Stomach smooth muscle (tissue), 2 donors: Measurements from ENCODE around the gene IGF1R.

Source experiments
- H3K27ac ChIP-seq: one replicate; pipeline ENCODE4 v1.7.0; 2013; ENCODE audit warnings: mild to moderate bottlenecking, low read length, inconsistent platforms
- H3K27me3 ChIP-seq, 2 donors: one replicate each; pipeline ENCODE4 v1.7.0; 2013; ENCODE audit warnings: low read length in 2 of 2; ENCODE audit not compliant: insufficient read depth in 2 of 2, control insufficient read depth in 1 of 2
- H3K36me3 ChIP-seq, 2 donors: one replicate each; pipeline ENCODE4 v1.7.0; 2013; ENCODE audit warnings: low read length in 2 of 2; ENCODE audit not compliant: control insufficient read depth in 2 of 2, insufficient read depth in 2 of 2
- H3K4me1 ChIP-seq: one replicate; pipeline ENCODE4 v1.7.0; 2013; ENCODE audit warnings: low read length; ENCODE audit not compliant: control insufficient read depth, insufficient read depth
- H3K4me3 ChIP-seq, 2 donors: one replicate each; pipeline ENCODE4 v1.7.0; 2013; ENCODE audit warnings: low read length in 2 of 2
- H3K9ac ChIP-seq, 2 donors: one replicate each; pipeline ENCODE4 v1.7.0; 2013; ENCODE audit warnings: low read length in 2 of 2, mild to moderate bottlenecking in 1 of 2
- H3K9me3 ChIP-seq, 2 donors: one replicate each; pipeline ENCODE4 v1.7.0; 2013; ENCODE audit warnings: low read length in 2 of 2; ENCODE audit not compliant: control insufficient read depth in 2 of 2
- donor health status: healthy.
- donor health status: Pancreatic carcinoma.

IGF1R gene

DNA sequence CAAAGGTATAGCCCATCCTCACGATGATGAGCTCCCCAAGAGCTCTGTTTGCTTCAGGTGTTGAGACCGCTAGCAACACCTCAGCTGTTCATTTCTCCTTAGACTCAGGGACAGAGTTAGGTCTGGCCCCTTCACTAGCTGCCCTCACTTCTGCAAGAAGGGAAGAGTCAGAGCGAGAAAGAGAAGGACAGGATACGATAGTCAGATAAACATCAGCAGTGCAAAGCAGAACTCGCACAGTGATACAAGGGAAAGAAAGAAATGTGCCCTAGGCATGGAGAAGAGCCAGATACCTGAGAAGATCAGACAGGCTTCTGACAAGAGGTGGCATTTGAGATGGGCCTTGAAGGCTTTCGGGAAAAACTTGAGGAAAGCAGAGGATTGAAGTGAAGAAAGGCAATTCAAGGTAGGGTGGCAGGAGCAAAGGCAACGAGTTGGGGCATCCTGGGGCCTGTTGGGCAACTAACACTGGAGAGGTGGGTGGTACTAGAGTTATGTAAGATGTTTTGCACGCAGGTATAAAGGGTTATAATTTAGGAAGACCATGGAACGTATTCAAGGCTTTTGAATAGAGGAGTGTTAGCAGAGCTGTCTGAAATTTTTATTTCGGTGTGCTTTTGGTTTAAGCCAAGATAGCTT is 253.2 kb downstream of the IGF1R start:
- Histone ChIP-seq H3K27ac (no peak overlapping the region), H3K27me3 (no peaks in the 10 kb centered on the region), H3K4me3 (no peak overlapping the region), H3K36me3 (peaks cover 0 to 14% of the 10 kb centered on the region in 2 donors), H3K4me1 (peaks cover 17% of the 10 kb centered on the region), H3K9ac (no peak overlapping the region), H3K9me3 (no peaks in the 10 kb centered on the region)

DNA sequence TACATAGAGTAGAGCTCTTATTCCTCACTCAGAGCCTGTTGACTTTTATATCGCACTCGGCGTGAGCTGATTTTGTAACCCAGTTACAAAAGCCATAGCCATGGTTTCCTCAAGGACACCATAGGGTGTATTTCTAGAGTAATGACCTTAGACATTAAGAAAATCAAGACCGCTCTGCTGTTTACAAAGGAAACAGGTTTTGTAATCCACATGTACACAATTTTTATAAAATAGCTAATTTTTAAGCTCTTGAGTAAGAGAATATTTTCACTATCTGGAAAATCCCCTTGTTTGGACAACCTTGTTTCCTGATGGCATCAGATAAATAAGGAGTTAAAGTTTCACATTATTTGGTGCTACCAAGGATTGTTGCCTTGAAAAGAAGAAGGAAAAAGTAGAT is 254.6 kb downstream of the IGF1R start:
- H3K9me3 ChIP-seq = no peaks in the 10 kb centered on the region
- no peak overlapping the region for H3K4me3 ChIP-seq
- no peaks in the 10 kb centered on the region for H3K27me3 ChIP-seq
- no peak overlapping the region for H3K27ac ChIP-seq
- H3K4me1 ChIP-seq = peaks cover 27% of the 10 kb centered on the region
- peaks cover 0 to 14% of the 10 kb centered on the region in 2 donors for H3K36me3 ChIP-seq
- no peak overlapping the region for H3K9ac ChIP-seq

DNA sequence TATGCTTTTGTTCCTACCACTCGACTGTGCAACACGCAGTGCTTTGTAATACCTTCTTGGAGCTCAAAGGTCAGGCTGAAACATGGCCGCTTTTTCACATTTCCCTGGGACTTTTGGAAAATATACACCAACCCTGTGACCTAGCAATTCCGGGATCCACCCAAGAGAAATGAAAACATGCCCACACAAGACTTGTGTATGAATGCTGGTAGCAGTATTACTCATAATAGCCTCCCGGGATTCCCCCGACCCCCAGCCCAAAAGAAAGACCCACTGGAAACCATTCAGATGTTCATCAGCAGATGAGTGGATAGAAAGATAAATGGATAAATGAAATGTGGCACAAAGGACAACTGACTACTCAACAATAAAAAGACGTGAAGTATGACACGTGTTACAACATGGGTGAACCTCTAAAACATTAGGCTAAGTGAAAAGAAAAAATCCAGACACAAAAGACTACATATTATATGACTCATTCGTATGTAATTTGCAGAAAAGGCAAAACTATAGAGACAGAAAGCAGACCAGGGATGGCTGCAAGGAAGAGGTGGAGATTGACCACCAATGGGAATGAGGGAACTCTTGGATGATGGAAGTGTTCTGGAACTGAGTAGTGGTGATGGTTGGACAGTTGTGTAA is 255.2 kb downstream of the IGF1R start:
- Histone ChIP-seq H3K27me3 (no peaks in the 10 kb centered on the region), H3K36me3 (peaks cover 0 to 14% of the 10 kb centered on the region in 2 donors), H3K27ac (no peak overlapping the region), H3K4me3 (no peak overlapping the region), H3K9me3 (no peaks in the 10 kb centered on the region), H3K9ac (no peak overlapping the region), H3K4me1 (peaks cover 27% of the 10 kb centered on the region)

DNA sequence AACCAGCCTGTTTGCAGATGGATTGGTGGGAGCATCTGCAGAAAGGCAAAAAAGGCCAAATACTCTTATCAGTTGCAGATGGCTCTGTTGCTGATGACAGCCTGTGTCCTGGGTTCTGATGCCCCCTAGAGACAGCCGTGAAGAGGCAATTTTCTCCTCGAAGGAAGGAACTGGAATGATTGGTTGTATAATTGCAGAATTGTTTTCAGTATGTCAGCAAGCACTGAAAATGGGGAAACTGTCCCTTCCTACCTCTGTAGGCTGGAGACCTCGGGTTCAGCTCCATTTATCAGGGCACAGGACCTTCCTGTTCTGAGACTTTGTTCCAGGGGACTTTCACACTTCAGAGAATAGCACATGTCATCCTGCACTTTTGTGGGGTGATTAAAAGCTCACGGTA is 256.2 kb downstream of the IGF1R start:
- Histone ChIP-seq H3K36me3 (peaks cover 2 to 17% of the 10 kb centered on the region in 2 donors), H3K9ac (no peak overlapping the region), H3K27ac (peak overlapping the region; percentile 18), H3K4me1 (peaks cover 27% of the 10 kb centered on the region), H3K27me3 (no peaks in the 10 kb centered on the region), H3K4me3 (no peak overlapping the region), H3K9me3 (no peaks in the 10 kb centered on the region)

DNA sequence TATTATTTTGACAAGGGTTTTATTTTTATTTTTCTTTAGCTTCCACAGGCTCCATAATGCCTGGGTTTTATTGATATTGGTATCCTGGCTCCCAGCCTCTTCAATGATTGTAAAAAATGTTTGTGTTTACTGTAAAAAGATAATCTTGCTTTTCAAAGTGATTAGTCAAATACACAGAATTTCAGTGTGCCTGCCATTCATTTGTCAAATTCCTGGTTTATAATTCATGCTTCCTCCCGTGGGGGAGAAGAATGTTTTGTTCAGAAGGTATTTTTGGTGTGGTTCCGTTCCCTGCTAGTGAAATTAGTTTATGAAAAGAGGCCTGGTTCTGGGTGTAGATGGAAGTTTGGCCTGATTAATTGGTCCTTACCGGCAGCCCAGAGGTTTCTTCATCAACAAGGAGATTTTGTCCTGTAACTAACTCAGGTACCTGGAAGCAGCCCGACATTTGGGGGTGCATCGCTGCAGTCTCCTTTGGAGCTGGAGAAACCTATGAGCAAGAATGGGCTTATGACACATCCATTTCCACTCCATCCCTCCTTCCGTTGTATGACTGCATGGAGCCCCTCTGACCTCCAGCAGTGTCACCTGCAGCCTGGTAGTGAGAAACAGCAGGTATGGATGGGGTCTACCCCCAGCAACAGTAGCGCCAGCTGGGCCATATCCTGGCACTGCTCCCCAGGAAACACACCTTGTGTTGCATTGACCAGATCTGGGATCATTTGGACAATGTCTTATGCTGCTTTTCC is 257.8 kb downstream of the IGF1R start:
- Histone ChIP-seq H3K9ac (no peak overlapping the region), H3K27me3 (no peaks in the 10 kb centered on the region), H3K4me1 (peaks cover 24% of the 10 kb centered on the region), H3K27ac (no peak overlapping the region), H3K36me3 (peaks cover 14 to 23% of the 10 kb centered on the region in 2 donors), H3K9me3 (no peaks in the 10 kb centered on the region), H3K4me3 (no peak overlapping the region)

DNA sequence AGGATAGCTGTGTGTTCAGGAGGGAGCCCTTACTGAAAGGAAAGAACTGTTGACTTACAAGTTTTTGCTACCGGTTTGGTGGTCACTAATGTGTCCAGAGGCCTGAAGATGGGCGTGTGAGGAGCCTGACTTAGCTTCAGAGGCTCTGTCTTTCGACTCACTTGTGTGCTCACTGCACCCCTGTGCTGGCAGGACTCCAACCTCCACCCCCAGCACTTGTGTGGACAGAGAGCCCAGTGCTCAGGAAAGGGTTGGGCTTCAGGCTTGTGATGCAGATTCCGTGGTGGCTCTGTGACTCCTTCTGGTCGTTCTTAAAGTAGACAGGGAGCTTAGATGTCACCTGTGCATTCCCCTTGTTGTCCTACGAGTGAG is 258.4 kb downstream of the IGF1R start:
- H3K27ac ChIP-seq = no peak overlapping the region
- H3K9me3 ChIP-seq = no peaks in the 10 kb centered on the region
- no peaks in the 10 kb centered on the region for H3K27me3 ChIP-seq
- H3K9ac ChIP-seq = peak overlapping the region in 1 of 2 donors; percentile 13
- H3K4me3 ChIP-seq = no peak overlapping the region
- peaks cover 19 to 25% of the 10 kb centered on the region in 2 donors for H3K36me3 ChIP-seq
- peaks cover 24% of the 10 kb centered on the region for H3K4me1 ChIP-seq

DNA sequence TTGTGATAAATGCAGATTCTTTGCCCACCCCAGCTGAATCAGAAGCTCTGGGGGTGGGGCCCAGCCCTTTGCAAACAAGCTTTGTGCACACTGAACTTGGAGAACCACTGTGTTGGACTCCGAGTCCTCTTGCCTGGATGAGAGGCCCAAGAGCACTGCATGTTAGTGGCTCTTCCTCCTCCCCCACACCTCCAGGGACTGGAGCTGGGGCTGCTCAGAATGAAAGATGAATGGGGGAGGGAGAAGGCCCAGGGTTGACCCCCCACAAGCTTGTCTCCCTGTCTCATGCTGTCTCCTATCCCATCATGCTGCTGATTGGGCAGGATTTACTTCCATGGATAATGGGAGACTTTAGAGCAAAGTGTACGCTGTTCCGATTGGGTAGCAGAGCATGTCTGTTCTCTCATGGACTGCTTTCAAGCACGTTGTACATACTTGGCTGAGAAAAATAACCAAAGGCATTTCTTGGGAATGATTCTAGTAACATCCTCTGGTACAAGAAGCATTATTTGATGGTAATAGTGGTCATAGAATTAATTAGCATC is 259.7 kb downstream of the IGF1R start:
- H3K36me3 ChIP-seq = peaks cover 31 to 32% of the 10 kb centered on the region in 2 donors
- H3K9me3 ChIP-seq = no peaks in the 10 kb centered on the region
- no peaks in the 10 kb centered on the region for H3K27me3 ChIP-seq
- H3K27ac ChIP-seq = no peak overlapping the region
- no peak overlapping the region for H3K9ac ChIP-seq
- peaks cover 24% of the 10 kb centered on the region for H3K4me1 ChIP-seq
- no peak overlapping the region for H3K4me3 ChIP-seq

DNA sequence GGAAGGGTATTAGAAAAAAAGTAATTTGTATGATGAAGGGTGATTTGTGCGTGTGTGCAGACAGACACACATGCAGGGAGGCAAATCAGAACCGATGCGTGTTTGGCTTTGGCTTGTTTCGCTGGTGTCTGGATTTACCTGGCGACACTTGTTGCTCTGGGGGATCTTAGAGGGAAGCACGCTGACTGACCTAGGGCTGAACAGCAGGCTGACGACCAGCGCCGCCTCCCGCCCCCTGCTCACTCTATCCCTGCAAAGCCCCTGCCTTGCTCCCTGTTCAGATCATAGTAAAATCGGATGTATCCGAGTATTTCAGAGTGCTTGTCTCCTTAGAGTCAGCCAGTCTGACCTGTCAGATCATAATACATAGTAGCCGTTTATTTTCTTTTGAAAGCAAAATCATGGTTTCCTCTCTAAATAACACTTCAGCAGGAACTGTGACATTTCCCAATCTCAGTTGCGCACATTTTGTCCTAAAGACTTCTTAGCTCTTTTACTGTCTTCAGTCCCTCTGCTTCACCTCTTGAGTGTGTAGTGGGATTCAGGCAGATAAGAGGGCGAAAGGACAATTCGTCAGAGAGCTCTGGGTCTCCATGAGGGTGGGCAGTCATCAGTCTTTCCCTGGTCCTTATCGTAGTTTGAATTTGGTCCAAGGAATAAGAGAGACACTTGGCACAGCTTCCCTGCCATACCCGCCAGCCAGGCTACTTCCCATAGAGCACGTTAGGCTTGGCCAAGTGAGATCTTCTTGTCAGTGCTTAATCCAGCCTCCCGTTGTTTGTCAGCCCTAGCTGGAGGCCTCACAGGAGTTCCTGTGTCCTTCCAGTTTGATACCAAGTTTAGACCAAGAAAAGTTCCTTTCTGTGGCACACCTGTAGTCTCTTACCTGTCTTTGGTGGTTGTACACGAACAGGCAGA is 261.9 kb downstream of the IGF1R start:
- Histone ChIP-seq H3K9ac (no peak overlapping the region), H3K4me1 (peaks cover 18% of the 10 kb centered on the region), H3K27ac (no peak overlapping the region), H3K4me3 (no peak overlapping the region), H3K36me3 (peaks cover 38 to 46% of the 10 kb centered on the region in 2 donors), H3K9me3 (no peaks in the 10 kb centered on the region), H3K27me3 (no peaks in the 10 kb centered on the region)

DNA sequence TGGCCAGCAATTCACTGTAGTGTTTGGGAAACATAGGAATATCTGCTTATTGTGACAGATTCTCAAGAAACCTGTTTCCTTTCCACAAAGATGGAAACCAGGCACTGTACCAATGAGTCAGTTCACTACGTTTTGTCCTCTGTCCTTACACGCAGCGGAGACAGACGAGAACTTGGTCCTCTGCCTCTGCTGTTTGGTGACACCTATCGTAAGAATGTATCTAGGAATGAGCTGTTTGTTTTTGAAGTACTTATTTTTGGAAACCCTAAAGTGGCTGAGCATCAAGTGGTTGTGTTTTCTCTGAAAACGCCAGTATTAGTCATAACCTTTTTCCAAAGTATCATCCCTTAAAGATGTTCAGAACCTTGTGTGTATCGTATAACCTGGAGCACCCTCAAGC is 266.3 kb downstream of the IGF1R start:
- Histone ChIP-seq H3K27me3 (no peaks in the 10 kb centered on the region), H3K9ac (no peak overlapping the region), H3K36me3 (peaks cover 56 to 61% of the 10 kb centered on the region in 2 donors), H3K4me3 (no peak overlapping the region), H3K4me1 (no peaks in the 10 kb centered on the region), H3K27ac (peak overlapping the region; percentile 6), H3K9me3 (no peaks in the 10 kb centered on the region)

DNA sequence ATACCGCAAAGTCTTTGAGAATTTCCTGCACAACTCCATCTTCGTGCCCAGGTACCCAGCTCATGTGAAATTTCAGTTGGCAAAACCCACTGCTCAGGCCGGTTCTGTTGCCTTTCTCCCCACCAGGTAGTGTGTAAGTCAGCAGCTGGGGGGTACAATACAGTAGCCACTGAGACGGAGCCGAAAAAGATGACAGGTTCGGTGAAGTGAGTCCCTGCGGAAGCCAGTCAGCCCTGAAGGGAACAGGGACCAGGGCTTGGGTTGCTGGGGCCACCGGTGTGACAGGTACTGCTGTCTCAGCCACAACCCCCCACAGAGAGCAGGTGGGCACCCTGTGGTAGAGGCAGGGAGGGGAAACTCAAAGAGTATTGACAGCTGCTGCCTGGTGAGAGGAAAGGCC is 268.5 kb downstream of the IGF1R start:
- Histone ChIP-seq H3K27me3 (no peaks in the 10 kb centered on the region), H3K4me3 (no peak overlapping the region), H3K27ac (no peak overlapping the region), H3K9me3 (no peaks in the 10 kb centered on the region), H3K4me1 (no peaks in the 10 kb centered on the region), H3K36me3 (peaks cover 44 to 46% of the 10 kb centered on the region in 2 donors), H3K9ac (no peak overlapping the region)
